ENCODE data around the gene EYA4.

Gene EYA4

DNA sequence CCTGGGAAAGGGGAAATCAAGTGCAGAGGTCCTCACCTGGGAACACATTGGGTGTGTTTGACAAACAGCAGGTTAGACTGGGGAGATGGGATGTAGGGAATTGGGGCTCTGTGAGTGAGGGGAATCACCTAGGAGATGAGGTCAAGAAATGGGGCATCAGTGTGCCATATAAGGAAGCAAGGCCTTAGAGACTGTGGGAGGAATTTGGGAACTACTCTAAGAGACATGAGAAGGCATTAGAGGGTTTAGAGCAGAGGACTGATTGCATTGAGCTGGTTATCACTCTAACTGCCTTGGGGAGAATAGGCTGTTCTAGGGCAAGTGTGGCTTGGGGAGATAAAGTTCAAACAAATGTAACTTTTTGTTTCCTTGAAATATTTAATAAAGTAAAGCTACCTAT, 189.9 kb downstream of the EYA4 start:
- TF ChIP-seq, protein P1, sequence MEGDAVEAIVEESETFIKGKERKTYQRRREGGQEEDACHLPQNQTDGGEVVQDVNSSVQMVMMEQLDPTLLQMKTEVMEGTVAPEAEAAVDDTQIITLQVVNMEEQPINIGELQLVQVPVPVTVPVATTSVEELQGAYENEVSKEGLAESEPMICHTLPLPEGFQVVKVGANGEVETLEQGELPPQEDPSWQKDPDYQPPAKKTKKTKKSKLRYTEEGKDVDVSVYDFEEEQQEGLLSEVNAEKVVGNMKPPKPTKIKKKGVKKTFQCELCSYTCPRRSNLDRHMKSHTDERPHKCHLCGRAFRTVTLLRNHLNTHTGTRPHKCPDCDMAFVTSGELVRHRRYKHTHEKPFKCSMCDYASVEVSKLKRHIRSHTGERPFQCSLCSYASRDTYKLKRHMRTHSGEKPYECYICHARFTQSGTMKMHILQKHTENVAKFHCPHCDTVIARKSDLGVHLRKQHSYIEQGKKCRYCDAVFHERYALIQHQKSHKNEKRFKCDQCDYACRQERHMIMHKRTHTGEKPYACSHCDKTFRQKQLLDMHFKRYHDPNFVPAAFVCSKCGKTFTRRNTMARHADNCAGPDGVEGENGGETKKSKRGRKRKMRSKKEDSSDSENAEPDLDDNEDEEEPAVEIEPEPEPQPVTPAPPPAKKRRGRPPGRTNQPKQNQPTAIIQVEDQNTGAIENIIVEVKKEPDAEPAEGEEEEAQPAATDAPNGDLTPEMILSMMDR (IDR thresholded peaks at IDR 0.05; ENCODE audit: low read depth, low read length) = no peak
- no peak overlapping the region for H3K4me3 ChIP-seq (ENCODE audit: low read depth, low read length)

DNA sequence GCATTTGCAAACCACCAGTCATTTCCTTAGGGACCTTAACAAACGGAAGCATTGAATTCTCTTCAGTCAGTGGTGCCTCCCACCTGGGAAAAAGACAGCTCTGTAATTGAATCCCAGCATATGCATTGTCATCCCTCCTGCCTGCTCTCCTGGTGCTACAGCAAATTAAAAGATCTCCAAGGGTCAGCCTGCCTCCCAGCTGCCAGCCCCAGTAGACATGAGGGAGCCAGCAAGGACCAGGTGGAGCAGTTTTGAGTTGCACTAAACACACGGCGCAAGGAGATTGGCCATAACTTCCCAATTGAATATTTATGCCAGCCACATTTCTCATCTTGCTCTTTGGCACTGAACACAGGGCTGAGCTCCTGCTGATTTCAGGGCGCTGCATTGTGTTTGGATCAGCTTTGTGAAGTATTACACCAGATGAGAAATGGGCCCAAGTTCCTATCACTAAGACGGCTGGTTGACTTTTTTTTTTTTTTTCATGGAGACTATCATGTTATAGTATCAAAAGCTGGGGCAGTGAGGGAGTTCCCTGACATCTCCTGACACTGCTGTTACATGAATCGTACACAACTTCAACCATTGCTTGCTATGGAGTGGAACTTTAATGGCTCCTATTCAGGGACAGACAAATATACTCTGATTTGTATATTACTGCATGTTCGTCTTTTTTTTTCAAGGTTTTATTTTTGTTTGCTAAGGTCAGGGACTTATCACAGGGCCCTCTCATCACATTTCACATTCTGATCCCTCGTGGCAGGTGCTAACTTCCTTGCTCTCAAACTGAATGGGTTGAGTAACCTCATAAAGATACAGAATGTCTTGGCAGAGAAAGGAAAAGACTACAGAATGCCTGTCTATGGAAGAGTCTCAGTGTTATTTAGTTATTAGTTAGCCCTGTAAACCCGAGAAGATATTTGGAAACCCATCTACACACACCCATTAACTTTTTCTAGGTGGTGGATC, 191.1 kb downstream of the EYA4 start:
- TF ChIP-seq, protein P1 (IDR thresholded peaks at IDR 0.05; ENCODE audit: low read depth, low read length) = no peak

DNA sequence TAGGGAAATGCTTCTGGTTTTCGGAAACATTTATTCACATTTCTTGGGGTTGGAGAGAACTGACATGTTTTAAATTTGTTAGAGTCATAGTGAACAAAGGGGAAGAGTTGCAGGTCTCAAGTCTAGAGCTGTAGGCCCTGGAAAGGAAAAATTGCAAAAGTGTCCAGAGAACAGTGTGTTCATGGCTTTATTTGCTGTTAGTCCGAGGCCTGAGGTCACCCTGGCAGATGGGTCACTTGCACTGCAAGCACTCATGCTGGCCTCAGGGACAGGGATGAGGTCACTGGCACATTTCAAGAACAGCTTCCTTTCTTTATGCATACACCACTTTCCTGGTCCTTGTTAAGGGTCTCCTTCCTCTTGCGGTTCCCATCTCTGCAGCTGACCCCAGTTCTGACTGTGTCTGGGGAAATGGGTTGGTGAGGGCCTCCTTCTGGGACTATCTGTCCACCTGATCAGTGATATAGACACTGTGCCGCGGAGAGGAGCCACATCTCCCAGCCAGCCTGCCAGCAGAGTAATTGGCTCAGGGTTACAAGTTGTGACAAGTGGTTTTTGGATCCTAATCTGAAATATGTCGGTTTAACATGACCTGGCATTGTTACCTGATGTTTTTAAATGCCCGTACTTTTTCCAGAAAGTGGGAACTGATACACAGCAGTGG, 194.0 kb downstream of the EYA4 start:
- no peak overlapping the region for H3K4me3 ChIP-seq (ENCODE audit: low read depth, low read length)
- TF ChIP-seq, protein P1 (IDR thresholded peaks at IDR 0.05; ENCODE audit: low read depth, low read length) = no peak

More for the DNA sequence above, 191.1 kb downstream of the EYA4 start:
- H3K4me3 ChIP-seq (ENCODE audit: low read depth, low read length) = no peak overlapping the region

DNA sequence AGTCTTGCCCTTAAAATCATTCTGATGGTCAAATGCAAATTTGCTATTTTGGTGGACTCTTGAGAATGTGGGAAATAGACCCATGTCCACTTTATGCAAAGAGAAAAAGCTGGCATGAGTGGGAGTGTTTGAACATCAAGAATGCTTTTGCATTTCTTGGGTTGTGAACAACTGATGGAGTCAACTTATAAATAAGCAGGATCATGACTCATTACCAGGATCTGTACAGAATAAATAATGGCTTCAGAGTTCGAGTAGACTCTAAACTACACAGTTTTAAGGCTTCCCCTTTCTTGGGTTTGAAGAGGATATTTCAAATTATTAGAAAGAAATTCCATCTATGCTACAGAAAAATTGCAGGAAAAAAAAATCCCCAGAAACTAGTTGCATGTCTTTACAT, 195.5 kb downstream of the EYA4 start:
- TF ChIP-seq, protein P1 (IDR thresholded peaks at IDR 0.05; ENCODE audit: low read depth, low read length) = no peak
- H3K4me3 ChIP-seq (ENCODE audit: low read depth, low read length) = no peak overlapping the region

DNA sequence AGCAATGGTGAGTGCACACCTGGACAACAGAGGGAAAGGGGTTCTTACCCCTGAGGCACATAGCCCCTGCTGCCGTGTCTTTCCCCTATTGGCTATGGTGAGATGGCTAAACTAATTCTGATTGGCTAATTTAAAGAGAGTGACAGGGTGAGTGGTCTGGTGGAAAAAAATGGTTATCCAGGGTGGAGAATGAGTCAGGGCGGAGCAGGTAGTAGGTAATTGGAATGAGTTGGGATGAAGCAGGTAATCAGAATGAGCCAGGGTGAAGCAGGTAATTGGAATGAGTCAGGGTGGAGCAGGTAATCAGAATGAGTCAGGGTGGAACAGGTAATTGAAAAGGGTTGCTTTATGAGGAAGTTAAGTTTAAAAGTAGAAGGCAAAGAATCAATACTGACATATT, 200.3 kb downstream of the EYA4 start:
- no peak overlapping the region for H3K4me3 ChIP-seq (ENCODE audit: low read depth, low read length)
- TF ChIP-seq, protein P1 (IDR thresholded peaks at IDR 0.05; ENCODE audit: low read depth, low read length) = no peak

DNA sequence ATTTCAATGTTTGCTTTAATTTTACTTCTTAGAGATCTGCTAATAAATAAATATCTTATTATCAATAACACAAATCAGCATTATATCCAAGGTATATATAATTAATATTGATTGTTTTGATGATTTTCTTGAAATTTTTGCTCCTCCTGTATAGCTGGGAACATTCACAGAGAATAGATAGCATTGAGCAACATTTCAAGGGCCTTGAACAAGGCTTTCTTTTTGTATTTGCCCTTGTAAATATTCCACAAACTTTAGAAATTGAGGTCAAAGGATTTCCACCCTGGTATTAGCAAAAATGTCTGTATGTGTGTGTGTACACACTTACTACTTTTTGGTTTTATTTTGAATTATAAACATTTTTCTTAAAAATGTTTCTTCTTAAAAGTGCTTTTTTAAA, 205.6 kb downstream of the EYA4 start:
- TF ChIP-seq, protein P1 (IDR thresholded peaks at IDR 0.05; ENCODE audit: low read depth, low read length) = no peak
- H3K4me3 ChIP-seq (ENCODE audit: low read depth, low read length) = no peak overlapping the region

DNA sequence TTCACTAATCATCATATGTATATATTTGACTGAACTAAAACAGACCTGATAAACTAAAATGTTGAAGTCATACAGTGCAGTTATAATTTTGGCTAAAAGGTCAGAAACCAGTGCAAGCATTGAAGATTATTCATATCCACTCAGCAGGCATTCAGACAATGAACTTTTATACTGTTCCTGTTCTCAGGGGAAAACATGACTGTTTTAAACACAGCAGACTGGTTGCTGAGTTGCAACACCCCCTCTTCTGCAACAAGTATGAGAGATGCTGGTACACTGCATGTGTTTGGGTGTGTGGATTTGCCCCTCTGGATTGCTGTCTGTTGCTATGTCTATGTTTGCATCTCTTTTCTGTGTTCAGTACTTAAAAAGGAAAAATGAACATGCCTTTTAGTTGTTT, 206.8 kb downstream of the EYA4 start:
- no peak overlapping the region for H3K4me3 ChIP-seq (ENCODE audit: low read depth, low read length)

More for the DNA sequence above, 206.8 kb downstream of the EYA4 start:
- TF ChIP-seq, protein P1 (IDR thresholded peaks at IDR 0.05; ENCODE audit: low read depth, low read length) = no peak

Data from WI38 (cell line).